Ovary (tissue), 9 donors: ENCODE measurements around the gene UBTD1. TPM values are rescaled to one million over a fixed set of nuclear protein-coding genes. Genes with fewer than 3 reads are reported as not detected.

Experiments used
- DNase-seq, 5 donors: peaks; one replicate each; pipeline ENCODE4 v3.0.0-alpha.2; 2019 to 2020
- H3K27ac ChIP-seq, 2 donors: fragments of 200-600 bp; one replicate each; pipeline versions ENCODE4 v1.5.1 to v1.8.0; 2019 to 2022
- H3K27me3 ChIP-seq: fragments of 200-600 bp; one replicate; pipeline ENCODE4 v1.8.0; 2022
- H3K36me3 ChIP-seq: fragments of 200-600 bp; sonication (generic); one replicate; pipeline ENCODE4 v1.5.1; 2019
- H3K4me1 ChIP-seq: one replicate; pipeline ENCODE4 v1.8.1; 2013; ENCODE audit warnings: mild to moderate bottlenecking, moderate library complexity; ENCODE audit not compliant: insufficient read depth
- H3K4me3 ChIP-seq: fragments of 200-600 bp; sonication (generic); one replicate; pipeline ENCODE4 v1.5.1; 2017
- H3K9me3 ChIP-seq, 2 donors: fragments of 200-600 bp in 1 of 2; sonication (generic) in 1 of 2; one replicate each; pipeline versions ENCODE4 v1.5.1 to v1.8.1; 2013 to 2019; ENCODE audit warnings: mild to moderate bottlenecking in 1 of 2, moderate library complexity in 1 of 2
- EP300 ChIP-seq: sonication (generic); formaldehyde crosslinking; IDR thresholded peaks from one replicate; pipeline ENCODE4 v1.6.1; 2017; ENCODE audit warnings: antibody characterized with exemption
- POLR2A ChIP-seq: fragments of 450-650 bp; IDR thresholded peaks from one replicate; pipeline ENCODE4 v1.6.1; 2017; ENCODE audit warnings: antibody characterized with exemption, mild to moderate bottlenecking, moderate library complexity
- WGBS, 3 donors: extraction: QIAGEN DNeasy Blood & Tissue Kit in 1 of 3; methylation state at CpG; one replicate each; pipeline versions ENCODE4 v1.1.5 to v1.1.7; 2013 to 2017; 5-methylcytosine and 5-hydroxymethylcytosine counted together
- intact Hi-C, 4 donors: fragments of 100-400 bp; cut with DNase I; formaldehyde crosslinking; loops; one replicate each; pipeline versions ENCODE4 v1.11.0 to v1.15.1; 2022 to 2023
- polyA plus RNA-seq, 2 donors: library from polyadenylated mRNA; stranded (reverse); fragments of 200-250 nt in 1 of 2; fragments of 350-450 nt in 1 of 2; fragmentation: Illumina TruSeq in 1 of 2; extraction: RNeasy Lipid Tissue Mini Kit (QIAGEN cat#74804) in 1 of 2; gene quantifications; one replicate each; pipeline ENCODE4 v1.2.3, GENCODE V29; 2013 to 2014
- total RNA-seq, 7 donors: library from RNA; depleted of rRNA in 2 of 7; stranded (reverse); fragments of >200 nt in 2 of 7; fragmentation: NEBNext Ultra II Directional in 3 of 7; extraction: Animal tissue kit (Norgen Biotek cat#: 25700) in 3 of 7; gene quantifications; one replicate each; pipeline versions ENCODE4 v1.1.0 to v1.2.4, GENCODE V29; 2016 to 2023
- TF ChIP-seq, protein P1 (sequence below), 3 donors: fragments of 450-650 bp in 2 of 3; fragments of 200-600 bp in 1 of 3; IDR thresholded peaks; one replicate each; pipeline versions ENCODE4 v1.5.1 to v1.8.0; 2016 to 2022; ENCODE audit warnings: antibody characterized with exemption in 3 of 3, mild to moderate bottlenecking in 1 of 3
- donor health status: DM: no; HTN: no; CAD: no; lungs with moderate emphysema.
- donor health status: DM: no; HTN: no; CAD: no.
- donor health status: Bipolar disorder and iron deficiency.
- donor health status: DM: yes; HTN: yes; CAD: no.
- donor health status: DM: no; HTN: no; CAD: no.
- donor health status: DM: yes; HTN: yes; CAD: no.

Gene UBTD1
- total and polyA plus RNA-seq, 9 donors, result 0.20 to 15.2 (median 11.5) TPM

DNA sequence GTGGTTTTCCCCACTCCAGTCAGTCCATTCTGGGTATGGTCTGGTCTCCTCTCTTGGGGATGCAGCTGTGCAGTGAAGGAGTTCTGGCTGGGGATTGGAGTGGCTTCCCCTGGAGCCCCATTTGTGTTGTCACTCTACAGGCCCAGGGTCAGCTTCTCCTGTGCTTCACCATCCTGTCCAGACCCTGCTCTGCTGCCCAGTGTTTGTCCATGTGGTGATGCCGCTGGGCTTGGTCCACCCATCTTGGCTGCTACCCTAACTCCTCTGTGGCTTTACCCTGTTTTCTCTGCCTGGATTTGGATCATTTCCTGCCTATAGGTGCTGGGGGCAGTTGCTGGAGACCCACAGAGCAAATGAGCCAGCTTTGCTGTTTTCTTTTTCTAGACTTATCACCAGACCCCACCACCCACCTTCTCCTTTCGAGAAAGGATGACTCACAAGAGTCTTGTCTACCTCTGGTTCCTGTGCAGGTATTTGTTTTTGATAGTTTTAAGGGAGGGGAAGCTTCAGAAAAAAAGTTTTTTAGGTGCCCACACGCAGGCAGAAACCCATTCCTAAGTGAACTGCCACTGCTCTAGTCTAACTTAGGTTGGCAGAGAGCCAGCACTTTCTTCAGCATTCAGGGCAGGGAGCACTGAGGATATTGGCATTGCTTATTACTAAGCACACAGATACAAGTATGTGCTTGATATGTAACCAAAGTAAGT, 44.2 kb upstream of the UBTD1 start:
- DNase-seq, result peak in 2 of 5 donors; percentile 30 to 37
- H3K9me3 ChIP-seq, result no peaks in the 10 kb centered on the region
- H3K4me1 ChIP-seq, result peaks cover 1% of the 10 kb centered on the region
- intact Hi-C loops, result no loop called here
- H3K36me3 ChIP-seq, result no peaks in the 10 kb centered on the region
- no peaks in the 10 kb centered on the region for H3K27me3 ChIP-seq
- no peak overlapping the region for H3K4me3 ChIP-seq
- WGBS, 3 donors, result 68 to 74% (median 71%) methylated on average over 3 of the region's 3 CpGs
- H3K27ac ChIP-seq, result no peak overlapping the region
- TF ChIP-seq POLR2A (no peak), EP300 (no peak)
- TF ChIP-seq, protein P1, sequence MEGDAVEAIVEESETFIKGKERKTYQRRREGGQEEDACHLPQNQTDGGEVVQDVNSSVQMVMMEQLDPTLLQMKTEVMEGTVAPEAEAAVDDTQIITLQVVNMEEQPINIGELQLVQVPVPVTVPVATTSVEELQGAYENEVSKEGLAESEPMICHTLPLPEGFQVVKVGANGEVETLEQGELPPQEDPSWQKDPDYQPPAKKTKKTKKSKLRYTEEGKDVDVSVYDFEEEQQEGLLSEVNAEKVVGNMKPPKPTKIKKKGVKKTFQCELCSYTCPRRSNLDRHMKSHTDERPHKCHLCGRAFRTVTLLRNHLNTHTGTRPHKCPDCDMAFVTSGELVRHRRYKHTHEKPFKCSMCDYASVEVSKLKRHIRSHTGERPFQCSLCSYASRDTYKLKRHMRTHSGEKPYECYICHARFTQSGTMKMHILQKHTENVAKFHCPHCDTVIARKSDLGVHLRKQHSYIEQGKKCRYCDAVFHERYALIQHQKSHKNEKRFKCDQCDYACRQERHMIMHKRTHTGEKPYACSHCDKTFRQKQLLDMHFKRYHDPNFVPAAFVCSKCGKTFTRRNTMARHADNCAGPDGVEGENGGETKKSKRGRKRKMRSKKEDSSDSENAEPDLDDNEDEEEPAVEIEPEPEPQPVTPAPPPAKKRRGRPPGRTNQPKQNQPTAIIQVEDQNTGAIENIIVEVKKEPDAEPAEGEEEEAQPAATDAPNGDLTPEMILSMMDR (IDR thresholded peaks at IDR 0.05), result no peak

- H3K9me3 ChIP-seq, result no peaks in the 10 kb centered on the region
- no peak for DNase-seq
- 59 to 75% (median 64%) methylated on average over 5 of the region's 5 CpGs for WGBS, 3 donors
- intact Hi-C loops, result no loop called here
- peaks cover 1% of the 10 kb centered on the region for H3K4me1 ChIP-seq
- H3K27me3 ChIP-seq, result no peaks in the 10 kb centered on the region
- H3K36me3 ChIP-seq, result no peaks in the 10 kb centered on the region
- TF ChIP-seq, protein P1 (IDR thresholded peaks at IDR 0.05), result no peak
- no peak for TF ChIP-seq EP300
- no peak for TF ChIP-seq POLR2A
- no peak overlapping the region for H3K4me3 ChIP-seq
- H3K27ac ChIP-seq, result no peak overlapping the region
Observed at GRCh38 chr10:97456034-97456685, 42.6 kb upstream of the UBTD1 start.

- intact Hi-C loops, result no loop called here
- Histone ChIP-seq H3K4me3 (no peak overlapping the region), H3K27me3 (no peaks in the 10 kb centered on the region), H3K36me3 (no peaks in the 10 kb centered on the region), H3K27ac (no peak overlapping the region), H3K4me1 (peaks cover 1% of the 10 kb centered on the region), H3K9me3 (no peaks in the 10 kb centered on the region)
- no peak for DNase-seq
- no peak for TF ChIP-seq POLR2A
- TF ChIP-seq, protein P1 (IDR thresholded peaks at IDR 0.05), result no peak
- TF ChIP-seq EP300, result no peak
- 55 to 56% (median 55%) methylated on average over 3 of the region's 3 CpGs for WGBS, 3 donors
Observed at GRCh38 chr10:97456686-97457065, 42.0 kb upstream of the UBTD1 start.

DNA sequence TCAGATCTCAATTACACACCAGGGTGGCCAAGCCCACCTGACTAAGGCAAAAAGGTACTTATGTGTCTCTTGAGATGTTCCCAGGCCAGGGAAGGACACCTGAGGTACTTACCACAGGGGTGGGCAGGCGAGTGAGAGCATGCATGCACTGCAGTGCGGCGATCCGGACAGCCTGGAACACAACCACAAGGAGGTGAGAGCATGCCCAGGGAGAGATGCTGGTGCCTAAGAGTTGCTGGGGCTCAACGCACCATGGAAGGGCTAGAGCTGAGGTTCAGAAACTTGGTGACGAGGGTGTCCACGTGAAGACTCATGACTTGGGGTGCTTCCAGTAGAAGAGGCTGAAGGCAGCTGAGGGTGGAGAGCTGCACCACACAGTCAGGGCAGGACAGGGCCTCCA, 39.6 kb upstream of the UBTD1 start:
- Histone ChIP-seq H3K27me3 (no peaks in the 10 kb centered on the region), H3K4me3 (no peak overlapping the region), H3K4me1 (no peaks in the 10 kb centered on the region), H3K27ac (no peak overlapping the region), H3K36me3 (no peaks in the 10 kb centered on the region), H3K9me3 (no peaks in the 10 kb centered on the region)
- intact Hi-C loops, result no loop called here
- 85 to 93% (median 88%) methylated on average over 7 of the region's 7 CpGs for WGBS, 3 donors
- no peak for DNase-seq
- TF ChIP-seq POLR2A (no peak), EP300 (no peak)
- TF ChIP-seq, protein P1 (IDR thresholded peaks at IDR 0.05), result no peak
